Esophagus muscularis mucosa (tissue), 4 donors: ENCODE data around the gene DYNC1I1. TPM values are rescaled to one million over a fixed set of nuclear protein-coding genes. Genes with fewer than 3 reads are reported as not detected.

ENCODE experiments used
- DNase-seq: peaks from one replicate; pipeline ENCODE4 v3.0.0-alpha.2; 2017; ENCODE audit errors: extremely low spot score
- H3K27ac ChIP-seq, 4 donors: fragments of 200-600 bp; sonication (generic); replicated peaks in 1 of 4; 1 replicate in 3 of 4; 2 replicates in 1 of 4; pipeline ENCODE4 v1.5.1; 2016 to 2019; ENCODE audit warnings: mild to moderate bottlenecking in 1 of 4
- H3K27me3 ChIP-seq, 4 donors: fragments of 200-600 bp; sonication (generic); one replicate each; pipeline versions ENCODE4 v1.5.1 to v1.6.0; 2016 to 2019
- H3K36me3 ChIP-seq, 4 donors: fragments of 200-600 bp; sonication (generic); one replicate each; pipeline ENCODE4 v1.5.1; 2016 to 2019
- H3K4me1 ChIP-seq, 4 donors: fragments of 200-600 bp; sonication (generic); one replicate each; pipeline ENCODE4 v1.5.1; 2016 to 2019
- H3K4me3 ChIP-seq, 4 donors: fragments of 200-600 bp; sonication (generic); 1 replicate in 2 of 4; 2 replicates in 2 of 4; pipeline ENCODE4 v1.5.1; 2016 to 2019; ENCODE audit warnings: mild to moderate bottlenecking in 4 of 4, moderate library complexity in 1 of 4
- H3K9me3 ChIP-seq, 4 donors: fragments of 200-600 bp; sonication (generic); 1 replicate in 3 of 4; 2 replicates in 1 of 4; pipeline ENCODE4 v1.5.1; 2016 to 2019
- CTCF ChIP-seq, 3 experiments: fragments of 200-600 bp in 2 of 3; fragments of 450-650 bp in 1 of 3; sonication (generic) in 2 of 3; IDR thresholded peaks; one replicate each; pipeline ENCODE4 v1.5.1; 2017 to 2019; ENCODE audit warnings: antibody characterized with exemption in 3 of 3, mild to moderate bottlenecking in 2 of 3, moderate library complexity in 1 of 3
- EP300 ChIP-seq: sonication (generic); formaldehyde crosslinking; IDR thresholded peaks from one replicate; pipeline ENCODE4 v1.6.1; 2017; ENCODE audit warnings: antibody characterized with exemption
- POLR2A ChIP-seq: fragments of 450-650 bp; IDR thresholded peaks from one replicate; pipeline ENCODE4 v1.6.1; 2017; ENCODE audit warnings: antibody characterized with exemption, moderate library complexity, mild to moderate bottlenecking, low read depth
- POLR2AphosphoS5 ChIP-seq, 2 donors: sonication (generic); formaldehyde crosslinking; IDR thresholded peaks; one replicate each; pipeline ENCODE4 v1.6.1; 2017; ENCODE audit warnings: antibody characterized with exemption in 2 of 2
- WGBS: methylation state at CpG from one replicate; pipeline ENCODE4 v1.1.5; 2018; 5-methylcytosine and 5-hydroxymethylcytosine counted together
- intact Hi-C: fragments of 100-400 bp; cut with DNase I; formaldehyde crosslinking; loops from one replicate; pipeline ENCODE4 v1.15.1; 2023
- total RNA-seq, 4 donors: library from RNA; depleted of rRNA; stranded (reverse); fragments of >200 nt; gene quantifications; one replicate each; pipeline versions ENCODE4 v1.1.0 to v1.2.1, GENCODE V29; 2016

Gene DYNC1I1
- total RNA-seq: 10 to 100 TPM in 3 of 4 donors, 1 to 10 TPM in 1; 8.7 to 16.4 (median 12.3) TPM

- no peaks in the 10 kb centered on the region for H3K36me3 ChIP-seq
- no peak for DNase-seq
- TF ChIP-seq POLR2AphosphoS5 (IDR thresholded peaks at IDR 0.05): peak; percentile 73 to 79
- TF ChIP-seq POLR2A: no peak
- no peak for TF ChIP-seq EP300
- TF ChIP-seq CTCF (IDR thresholded peaks at IDR 0.05): peak in 2 of 3 experiments; percentile 7 to 8
- H3K4me1 ChIP-seq: peaks cover 0 to 28% (median 25%) of the 10 kb centered on the region in 4 donors
- intact Hi-C loops: no loop called here
- H3K9me3 ChIP-seq: no peaks in the 10 kb centered on the region
- H3K4me3 ChIP-seq: peak within 1 kb of the TSS; percentile 70 to 83 (median 80)
- H3K27me3 ChIP-seq: peaks cover 0 to 3% (median 2%) of the 10 kb centered on the region in 4 donors
- peak within 1 kb of the TSS; percentile 63 to 84 (median 76) for H3K27ac ChIP-seq
- 0% methylated on average over 5 of the region's 49 CpGs for WGBS
Measured at GRCh38 chr7:95772298-95772770, at the start of gene DYNC1I1. Gene DYNC1I1 (plus strand): TSS chr7:95772554. CDS start chr7:95804730, 32,176 bp downstream.

GRCh38 chr7:95723583-95724180, 48.7 kb upstream of the DYNC1I1 start:
- H3K27me3 ChIP-seq: peaks cover 0 to 13% (median 0%) of the 10 kb centered on the region in 4 donors
- H3K36me3 ChIP-seq: no peaks in the 10 kb centered on the region
- no peak for DNase-seq
- WGBS: 28% methylated on average over 2 of the region's 2 CpGs
- H3K9me3 ChIP-seq: no peaks in the 10 kb centered on the region
- intact Hi-C loops: loop anchor here (2.0 kb wide), 1 partner anchor 147 kb away; no protein-coding TSS in a partner anchor
- H3K4me3 ChIP-seq: no peak overlapping the region
- H3K4me1 ChIP-seq: no peaks in the 10 kb centered on the region
- no peak overlapping the region for H3K27ac ChIP-seq
- TF ChIP-seq POLR2A (no peak), CTCF (IDR thresholded peaks at IDR 0.05) (peak; percentile 39 to 41 (median 39)), EP300 (no peak), POLR2AphosphoS5 (IDR thresholded peaks at IDR 0.05) (no peak)

- Histone ChIP-seq H3K27me3 (peaks cover 0 to 13% (median 0%) of the 10 kb centered on the region in 4 donors), H3K36me3 (no peaks in the 10 kb centered on the region), H3K4me1 (no peaks in the 10 kb centered on the region), H3K9me3 (no peaks in the 10 kb centered on the region), H3K4me3 (no peak overlapping the region), H3K27ac (no peak overlapping the region)
- intact Hi-C loops: no loop called here
- no peak for DNase-seq
- no peak for TF ChIP-seq POLR2AphosphoS5 (IDR thresholded peaks at IDR 0.05)
- no peak for TF ChIP-seq CTCF (IDR thresholded peaks at IDR 0.05)
- TF ChIP-seq EP300: no peak
- TF ChIP-seq POLR2A: no peak
- 57% methylated on average over 1 of the region's 1 CpG for WGBS
Measured at GRCh38 chr7:95725205-95725604, 47.1 kb upstream of the DYNC1I1 start.

- TF ChIP-seq POLR2A (no peak), POLR2AphosphoS5 (IDR thresholded peaks at IDR 0.05) (no peak), EP300 (no peak), CTCF (IDR thresholded peaks at IDR 0.05) (no peak)
- intact Hi-C loops: no loop called here
- Histone ChIP-seq H3K27me3 (no peaks in the 10 kb centered on the region), H3K9me3 (no peaks in the 10 kb centered on the region), H3K4me1 (no peaks in the 10 kb centered on the region), H3K4me3 (no peak overlapping the region), H3K27ac (no peak overlapping the region), H3K36me3 (no peaks in the 10 kb centered on the region)
- 62% methylated on average over 4 of the region's 4 CpGs for WGBS
- DNase-seq: no peak
Measured at GRCh38 chr7:95730493-95731280, 41.7 kb upstream of the DYNC1I1 start.
